Measurements from ENCODE around the gene SND1. TPM values are rescaled to one million over a fixed set of nuclear protein-coding genes. Genes with fewer than 3 reads are reported as not detected.

Gene SND1
- total RNA-seq, 1 experiment from 2014 or later = 274 TPM

GRCh38 chr7:127892488-127893314 lies 240.7 kb downstream of the SND1 start:
- Histone ChIP-seq H3K4me1 (peaks cover 20% of the 10 kb centered on the region), H3K27me3 (replicated peaks; ENCODE audit: control insufficient read depth, insufficient read depth, low read length) (no peaks in the 10 kb centered on the region), H3K9me3 (no peaks in the 10 kb centered on the region), H3K4me3 (ENCODE audit: low read depth, low read length) (no peak overlapping the region), H3K36me3 (ENCODE audit: control insufficient read depth, insufficient read depth, low read length) (peaks cover under 1% of the 10 kb centered on the region; the same call in 1 of the 2 replicates)
- ChIA-PET POLR2A (no interaction called here), CTCF (no interaction called here)
- intact Hi-C loops (cut with micrococcal nuclease; ENCODE audit: unreplicated experiment) = no loop called here
- no peak for TF ChIP-seq CTCF (IDR thresholded peaks at IDR 0.05; ENCODE audit: insufficient read depth in 1 of 2, low read depth in 1 of 2, low read length in 1 of 2, severe bottlenecking in 1 of 2, unreplicated experiment in 1 of 2)
- peaks cover 53% of the 10 kb centered on the region for H3K36me3 Mint-ChIP-seq (ENCODE audit: insufficient read depth, unreplicated experiment)
- DNase-seq = no peak
- no peaks in the 10 kb centered on the region for H3K27me3 Mint-ChIP-seq (ENCODE audit: insufficient read depth, unreplicated experiment)
- H3K4me3 Mint-ChIP-seq (ENCODE audit: unreplicated experiment) = no peak overlapping the region
- no peaks in the 10 kb centered on the region for H3K9me3 Mint-ChIP-seq (ENCODE audit: unreplicated experiment)
- no peak overlapping the region for H3K27ac Mint-ChIP-seq (ENCODE audit: unreplicated experiment)
- H3K4me1 Mint-ChIP-seq (ENCODE audit: low read depth, unreplicated experiment) = peaks cover 7% of the 10 kb centered on the region
- no TSS peak for BruUV-seq (replicated peaks)

GRCh38 chr7:127893547-127893946 lies 241.6 kb downstream of the SND1 start:
- no TSS peak for BruUV-seq (replicated peaks)
- H3K27ac Mint-ChIP-seq (ENCODE audit: unreplicated experiment) = no peak overlapping the region
- peaks cover 44% of the 10 kb centered on the region for H3K36me3 Mint-ChIP-seq (ENCODE audit: insufficient read depth, unreplicated experiment)
- H3K4me1 Mint-ChIP-seq (ENCODE audit: low read depth, unreplicated experiment) = peaks cover 7% of the 10 kb centered on the region
- TF ChIP-seq CTCF (IDR thresholded peaks at IDR 0.05; ENCODE audit: insufficient read depth in 1 of 2, low read depth in 1 of 2, low read length in 1 of 2, severe bottlenecking in 1 of 2, unreplicated experiment in 1 of 2) = no peak
- CTCF ChIA-PET = interaction anchor here (0.7 kb wide), 1 partner anchor 12 kb away, joined by 3 read pairs; no protein-coding TSS in a partner anchor
- H3K9me3 Mint-ChIP-seq (ENCODE audit: unreplicated experiment) = no peaks in the 10 kb centered on the region
- no peaks in the 10 kb centered on the region for H3K36me3 ChIP-seq (ENCODE audit: control insufficient read depth, insufficient read depth, low read length)
- no peaks in the 10 kb centered on the region for H3K27me3 ChIP-seq (replicated peaks; ENCODE audit: control insufficient read depth, insufficient read depth, low read length)
- H3K27me3 Mint-ChIP-seq (ENCODE audit: insufficient read depth, unreplicated experiment) = no peaks in the 10 kb centered on the region
- peaks cover 23% of the 10 kb centered on the region for H3K4me1 ChIP-seq
- DNase-seq = no peak
- POLR2A ChIA-PET = no interaction called here
- intact Hi-C loops (cut with micrococcal nuclease; ENCODE audit: unreplicated experiment) = no loop called here
- H3K9me3 ChIP-seq = no peaks in the 10 kb centered on the region
- H3K4me3 ChIP-seq (ENCODE audit: low read depth, low read length) = no peak overlapping the region
- no peak overlapping the region for H3K4me3 Mint-ChIP-seq (ENCODE audit: unreplicated experiment)

- no peak overlapping the region for H3K4me3 ChIP-seq (ENCODE audit: low read depth, low read length)
- CTCF ChIA-PET = no interaction called here
- Mint-ChIP-seq H3K4me1 (ENCODE audit: low read depth, unreplicated experiment) (peaks cover 7% of the 10 kb centered on the region), H3K4me3 (ENCODE audit: unreplicated experiment) (no peak overlapping the region), H3K9me3 (ENCODE audit: unreplicated experiment) (no peaks in the 10 kb centered on the region), H3K27me3 (ENCODE audit: insufficient read depth, unreplicated experiment) (no peaks in the 10 kb centered on the region), H3K27ac (ENCODE audit: unreplicated experiment) (no peak overlapping the region), H3K36me3 (ENCODE audit: insufficient read depth, unreplicated experiment) (peaks cover 34% of the 10 kb centered on the region)
- no peaks in the 10 kb centered on the region for H3K27me3 ChIP-seq (replicated peaks; ENCODE audit: control insufficient read depth, insufficient read depth, low read length)
- TF ChIP-seq CTCF (IDR thresholded peaks at IDR 0.05; ENCODE audit: insufficient read depth in 1 of 2, low read depth in 1 of 2, low read length in 1 of 2, severe bottlenecking in 1 of 2, unreplicated experiment in 1 of 2) = no peak
- H3K9me3 ChIP-seq = no peaks in the 10 kb centered on the region
- no peaks in the 10 kb centered on the region for H3K36me3 ChIP-seq (ENCODE audit: control insufficient read depth, insufficient read depth, low read length)
- H3K4me1 ChIP-seq = peaks cover 33% of the 10 kb centered on the region
- BruUV-seq (replicated peaks) = no TSS peak
- intact Hi-C loops (cut with micrococcal nuclease; ENCODE audit: unreplicated experiment) = no loop called here
- POLR2A ChIA-PET = no interaction called here
- DNase-seq = no peak
Observed at GRCh38 chr7:127894588-127894987, 242.6 kb downstream of the SND1 start.
